BE2C (cell line): Measurements from ENCODE around the gene MAGEA9B.
"Not testable (repeated sequence)": the region's sequence is repeated elsewhere in the genome, so short reads cannot be mapped to it uniquely, and the experiment has no call there.

ENCODE experiments used
- DNase-seq: peaks from one replicate; pipeline ENCODE4 v3.0.0-alpha.2; 2020
- H3K27me3 ChIP-seq: fragments of 250-450 bp; sonication (Bioruptor Pico); 2 replicates; pipeline ENCODE4 v1.5.1; 2020; ENCODE audit warnings: mild to moderate bottlenecking
- H3K36me3 ChIP-seq: fragments of 250-450 bp; sonication (Bioruptor Pico); 2 replicates; pipeline ENCODE4 v1.5.1; 2020; ENCODE audit warnings: mild to moderate bottlenecking
- H3K4me1 ChIP-seq: fragments of 250-450 bp; sonication (Bioruptor Pico); 2 replicates; pipeline ENCODE4 v1.5.1; 2020
- H3K4me3 ChIP-seq: 2 replicates; pipeline ENCODE4 v1.5.1; 2011; ENCODE audit warnings: low read depth, low read length
- H3K9me3 ChIP-seq: fragments of 250-450 bp; sonication (Bioruptor Pico); 2 replicates; pipeline ENCODE4 v1.5.1; 2020
- CTCF ChIP-seq: IDR thresholded peaks from 2 replicates; pipeline ENCODE4 v1.5.1; 2012; ENCODE audit warnings: mild to moderate bottlenecking, low read depth, low read length

The MAGEA9B gene

GRCh38 chrX:149545545-149546543 lies 41.4 kb downstream of the MAGEA9B start:
- peak; percentile 65 for DNase-seq
- H3K4me3 ChIP-seq, H3K36me3 ChIP-seq, H3K27me3 ChIP-seq, H3K9me3 ChIP-seq, H3K4me1 ChIP-seq: not testable (repeated sequence)
- peak; percentile 40 for TF ChIP-seq CTCF

DNA sequence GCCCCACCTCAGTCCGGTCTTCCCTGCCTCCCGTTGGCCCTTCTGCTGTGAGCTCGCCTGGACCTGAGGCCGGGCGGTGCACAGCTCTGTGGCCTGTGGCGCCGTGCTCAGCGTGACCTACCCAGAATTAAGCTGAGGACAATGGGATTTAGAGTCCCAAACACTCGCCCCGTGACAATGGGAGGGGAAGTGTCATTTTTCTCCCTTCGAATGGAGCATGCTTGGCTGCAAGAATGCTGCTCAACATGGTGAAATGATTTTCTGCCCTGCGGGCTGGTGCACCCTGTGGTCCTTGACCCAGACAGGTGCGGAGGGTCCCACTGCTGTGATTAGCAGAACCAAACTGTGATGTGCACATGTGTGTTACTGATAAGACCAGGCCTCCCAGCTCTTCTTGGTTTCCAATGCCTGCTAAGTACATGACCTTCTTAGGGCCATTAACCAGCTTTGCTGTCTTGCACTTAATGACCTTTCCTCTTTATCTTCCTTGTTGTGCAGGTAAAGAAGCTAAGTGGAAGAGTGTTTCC lies 45.7 kb downstream of the MAGEA9B start:
- no peak for DNase-seq
- Histone ChIP-seq H3K36me3 (no peaks in the 10 kb centered on the region), H3K27me3 (no peaks in the 10 kb centered on the region), H3K9me3 (no peaks in the 10 kb centered on the region), H3K4me3 (peak overlapping the region; percentile 71), H3K4me1 (no peaks in the 10 kb centered on the region)
- no peak for TF ChIP-seq CTCF

GRCh38 chrX:149540621-149541520 lies 46.4 kb downstream of the MAGEA9B start, which contains the start of gene EOLA1:
Gene EOLA1 (plus strand): TSS chrX:149541012. CDS start chrX:149545631, 4,619 bp downstream.
- TF ChIP-seq CTCF = no peak
- Histone ChIP-seq H3K36me3 (no peaks in the 10 kb centered on the region), H3K4me1 (no peaks in the 10 kb centered on the region), H3K9me3 (no peaks in the 10 kb centered on the region), H3K4me3 (peak within 1 kb of the TSS; percentile 71), H3K27me3 (no peaks in the 10 kb centered on the region)
- peak; percentile 82 for DNase-seq

- Histone ChIP-seq H3K4me1 (no peaks in the 10 kb centered on the region), H3K27me3 (no peaks in the 10 kb centered on the region), H3K9me3 (no peaks in the 10 kb centered on the region), H3K4me3 (peak overlapping the region; percentile 71), H3K36me3 (no peaks in the 10 kb centered on the region)
- TF ChIP-seq CTCF = no peak
- DNase-seq = peak; percentile 93
These were observed 47.1 kb downstream of the MAGEA9B start for GRCh38 chrX:149540131-149540620.

GRCh38 chrX:149539283-149540130 lies 47.8 kb downstream of the MAGEA9B start:
- Histone ChIP-seq H3K27me3 (no peaks in the 10 kb centered on the region), H3K4me3 (peak overlapping the region; percentile 55), H3K4me1 (no peaks in the 10 kb centered on the region), H3K9me3 (no peaks in the 10 kb centered on the region), H3K36me3 (no peaks in the 10 kb centered on the region)
- no peak for TF ChIP-seq CTCF
- DNase-seq = peak; percentile 88

- not testable (repeated sequence) for H3K4me3 ChIP-seq, H3K27me3 ChIP-seq, H3K36me3 ChIP-seq, H3K4me1 ChIP-seq, H3K9me3 ChIP-seq, DNase-seq
These were observed 49.8 kb downstream of the MAGEA9B start for GRCh38 chrX:149537474-149537873.

DNA sequence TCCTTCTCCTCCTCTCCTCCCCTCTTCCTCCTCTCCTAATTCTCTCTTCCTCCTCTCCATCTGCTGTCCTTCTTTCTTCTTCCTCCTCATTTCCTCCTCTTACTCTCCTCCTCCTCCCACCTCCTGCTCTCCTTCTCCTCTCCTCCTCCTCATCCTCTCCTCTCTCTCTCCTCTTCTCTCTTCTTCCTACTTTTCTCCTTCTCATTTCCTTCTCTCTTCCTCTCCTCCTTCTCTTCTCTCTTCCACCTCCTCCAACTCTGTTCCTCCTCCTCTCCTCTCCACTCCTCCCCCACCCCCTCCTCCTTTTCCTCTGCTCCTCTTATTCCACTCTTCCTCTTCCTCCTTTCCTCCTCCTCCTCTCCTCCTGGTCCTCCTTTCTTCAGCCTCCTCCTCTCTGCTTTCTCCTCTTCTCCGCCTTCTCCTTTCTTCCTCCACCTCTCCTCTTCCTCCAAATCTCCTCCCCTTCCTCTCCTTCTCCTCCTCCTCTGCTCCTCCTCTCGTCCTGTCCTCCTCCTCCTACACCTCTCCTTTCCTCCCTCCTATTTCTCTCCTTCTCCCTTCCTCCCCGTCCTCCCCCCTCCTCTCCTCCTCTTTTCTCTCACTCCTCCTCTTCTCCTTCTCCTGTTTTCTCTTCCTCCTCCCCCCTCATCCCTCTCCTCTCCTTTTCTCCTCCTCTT lies 52.2 kb downstream of the MAGEA9B start:
- H3K36me3 ChIP-seq, H3K9me3 ChIP-seq, DNase-seq, H3K27me3 ChIP-seq, H3K4me3 ChIP-seq, H3K4me1 ChIP-seq: not testable (repeated sequence)

DNA sequence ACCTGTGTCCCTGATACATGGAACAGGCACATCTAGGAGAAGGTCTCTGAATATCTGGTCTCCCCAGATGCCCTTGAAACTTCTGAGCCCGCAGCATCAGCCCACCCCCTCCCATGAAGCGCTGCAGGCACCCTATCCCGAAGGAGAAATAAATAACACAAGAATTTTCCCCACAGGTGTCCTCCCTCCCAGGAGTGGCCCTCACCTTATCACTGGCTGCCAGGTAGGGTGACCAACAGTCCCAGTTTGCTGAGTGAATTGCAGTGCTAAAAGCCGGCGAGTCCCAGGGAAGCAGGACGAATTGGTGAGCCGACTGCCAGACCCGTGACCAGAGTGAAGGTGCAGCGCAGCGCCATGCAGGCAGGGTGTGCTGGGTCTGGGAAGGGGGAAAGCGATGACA lies 53.3 kb downstream of the MAGEA9B start:
- not testable (repeated sequence) for H3K27me3 ChIP-seq, H3K4me3 ChIP-seq, DNase-seq, H3K4me1 ChIP-seq, H3K36me3 ChIP-seq, H3K9me3 ChIP-seq
